Stimulated activated naive CD4-positive, alpha-beta T cell treated with Interleukin-2 at 50 U/mL for 16 hours (primary cell): ENCODE results near the gene MZT2A.
"Not testable (repeated sequence)": the region's sequence is repeated elsewhere in the genome, so short reads cannot be mapped to it uniquely, and the experiment has no call there.

Experiments used
- DNase-seq: peaks from one replicate; lab custom pipeline; 2025; lab: John Stamatoyannopoulos, UW

MZT2A gene

GRCh38 chr2:131491469-131491836 is 744 bp downstream of the MZT2A start:
- not testable (repeated sequence) for DNase-seq

- DNase-seq = not testable (repeated sequence)
These were observed 1.4 kb downstream of the MZT2A start for GRCh38 chr2:131490616-131491468.

- no peak for DNase-seq
These were observed 3.6 kb downstream of the MZT2A start for GRCh38 chr2:131488306-131489205.

GRCh38 chr2:131486201-131486902 is 5.8 kb downstream of the MZT2A start:
- not testable (repeated sequence) for DNase-seq

GRCh38 chr2:131484906-131485460 is 7.2 kb downstream of the MZT2A start:
- not testable (repeated sequence) for DNase-seq

- not testable (repeated sequence) for DNase-seq
These were observed 8.0 kb downstream of the MZT2A start for GRCh38 chr2:131483981-131484820.

- not testable (repeated sequence) for DNase-seq
These were observed 9.6 kb downstream of the MZT2A start for GRCh38 chr2:131482506-131483155.

- DNase-seq = not testable (repeated sequence)
These were observed 11.8 kb downstream of the MZT2A start for GRCh38 chr2:131480351-131480750.

- DNase-seq = not testable (repeated sequence)
These were observed 13.2 kb downstream of the MZT2A start for GRCh38 chr2:131478850-131479461.

- DNase-seq = not testable (repeated sequence)
These were observed 13.9 kb downstream of the MZT2A start for GRCh38 chr2:131478074-131478849.

- DNase-seq = not testable (repeated sequence)
These were observed 15.0 kb downstream of the MZT2A start for GRCh38 chr2:131477227-131477626.

- DNase-seq = not testable (repeated sequence)
These were observed 15.8 kb downstream of the MZT2A start for GRCh38 chr2:131476363-131476762.

GRCh38 chr2:131475831-131476230 is 16.4 kb downstream of the MZT2A start, which contains the start of gene TUBA3D:
Gene TUBA3D, plus strand, starts transcription at chr2:131476119. Its CDS starts 81 bp downstream, at chr2:131476200.
- no peak for DNase-seq

- not testable (repeated sequence) for DNase-seq
These were observed 18.9 kb downstream of the MZT2A start for GRCh38 chr2:131473266-131473665.

- not testable (repeated sequence) for DNase-seq
These were observed 20.6 kb downstream of the MZT2A start for GRCh38 chr2:131471624-131472023.

- DNase-seq = not testable (repeated sequence)
These were observed 21.3 kb downstream of the MZT2A start for GRCh38 chr2:131470944-131471343.

- DNase-seq = not testable (repeated sequence)
These were observed 24.5 kb downstream of the MZT2A start for GRCh38 chr2:131467722-131468121.

- DNase-seq = not testable (repeated sequence)
These were observed 37.3 kb downstream of the MZT2A start for GRCh38 chr2:131454914-131455313.
